ENCODE data around the gene IPMK.
A peak's percentile ranks its signal among the peaks of the same experiment; 100 is the strongest.
"Not testable (repeated sequence)": the region's sequence is repeated elsewhere in the genome, so short reads cannot be mapped to it uniquely, and the experiment has no call there.

Gene IPMK

DNA sequence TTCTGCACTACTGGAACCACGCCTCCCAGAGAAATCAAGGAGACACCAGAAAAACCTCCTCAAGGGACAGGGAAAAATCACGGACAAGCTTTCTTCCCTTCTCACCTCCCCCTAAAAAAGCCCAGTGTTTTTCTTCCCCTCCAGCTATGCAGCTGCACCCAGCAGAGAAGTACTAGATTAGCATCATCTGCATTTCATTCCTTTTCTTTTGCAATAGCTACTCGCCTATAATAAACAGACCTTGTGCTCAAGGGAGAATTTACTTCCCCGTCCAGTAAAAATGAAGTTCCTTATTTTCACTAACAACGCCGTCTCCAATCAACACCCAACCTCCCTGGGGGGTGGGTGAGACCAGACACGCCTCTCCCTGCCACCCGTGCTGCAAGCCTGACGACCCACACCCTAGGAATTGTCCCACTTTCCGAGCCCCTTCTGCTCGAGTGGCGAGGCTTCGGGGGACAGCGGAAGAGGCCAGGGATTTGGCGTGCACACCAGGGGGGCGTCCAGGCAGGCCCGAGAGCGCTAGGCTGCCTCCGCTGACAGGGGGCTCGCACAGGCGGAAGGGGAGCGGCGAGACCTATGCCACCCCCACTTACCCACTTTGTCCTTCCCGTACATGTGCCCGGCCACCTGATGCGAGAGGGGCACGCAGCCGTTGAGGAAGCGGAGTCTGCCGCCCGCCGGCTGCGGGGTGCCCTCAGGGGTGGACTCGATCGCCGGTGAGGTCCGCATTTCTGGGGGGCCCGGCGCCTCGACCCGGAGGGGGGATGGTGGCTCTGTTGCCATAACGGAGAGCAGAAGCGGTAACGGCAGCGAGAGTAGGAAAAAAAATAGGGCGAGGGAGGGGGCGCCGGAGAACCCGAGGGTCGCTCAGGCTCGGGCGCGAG is 625 bp downstream of the IPMK start:
- peak; percentile 25 for DNase-seq

DNA sequence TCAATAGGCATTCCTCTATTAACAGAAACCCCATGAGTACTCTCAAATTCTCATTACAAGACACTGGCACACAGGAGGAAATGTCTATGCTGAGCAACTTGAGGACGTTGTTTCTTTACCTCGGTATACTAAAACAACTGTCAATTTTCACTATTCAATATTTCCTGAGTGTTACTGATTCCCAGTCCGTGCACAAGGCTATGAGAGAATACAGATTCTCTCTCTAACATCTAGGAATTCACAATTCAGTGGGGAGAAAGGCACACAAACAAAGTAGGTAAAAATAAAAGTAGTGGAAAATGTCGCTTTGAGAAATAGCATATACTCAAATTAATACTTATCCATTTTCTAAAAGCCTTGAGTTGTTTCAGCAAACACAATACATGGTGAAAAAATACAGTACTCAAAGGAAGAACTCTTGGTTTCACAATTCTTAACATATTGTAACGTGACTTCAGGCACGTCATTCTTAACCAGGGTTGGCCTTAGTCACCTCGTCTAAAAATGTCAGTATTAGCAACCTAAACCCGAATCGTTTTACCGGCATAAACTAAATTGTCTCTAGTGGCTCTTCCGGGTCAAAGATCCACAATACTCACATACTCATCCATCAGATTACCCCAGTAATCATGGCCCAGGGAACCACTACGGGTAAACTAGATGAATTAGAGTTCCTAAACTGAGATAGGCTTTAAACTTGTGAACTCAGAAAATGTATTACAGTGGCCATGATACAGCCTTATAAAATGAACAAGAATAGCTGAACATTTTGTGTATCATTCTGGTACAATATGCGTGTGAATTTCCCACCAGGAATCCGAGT is 1.5 kb downstream of the IPMK start:
- no peak for DNase-seq

DNA sequence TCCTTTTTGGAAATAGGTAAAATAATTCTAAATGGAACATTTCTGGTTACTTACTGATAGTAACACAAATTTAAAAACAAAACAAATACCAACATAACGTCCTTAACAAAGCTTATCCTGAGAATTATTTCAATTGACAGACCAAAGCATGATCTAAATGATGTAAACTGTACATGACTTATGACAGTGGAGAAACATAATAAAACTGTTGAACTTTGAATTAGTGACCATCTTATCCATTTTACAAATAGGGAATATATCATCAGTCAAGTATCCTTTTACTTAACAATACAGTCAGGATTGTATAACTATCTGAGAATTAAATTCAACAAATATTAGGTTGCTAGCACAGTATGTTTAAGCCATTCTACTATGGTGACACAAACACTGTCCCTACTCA is 2.4 kb downstream of the IPMK start:
- no peak for DNase-seq

DNA sequence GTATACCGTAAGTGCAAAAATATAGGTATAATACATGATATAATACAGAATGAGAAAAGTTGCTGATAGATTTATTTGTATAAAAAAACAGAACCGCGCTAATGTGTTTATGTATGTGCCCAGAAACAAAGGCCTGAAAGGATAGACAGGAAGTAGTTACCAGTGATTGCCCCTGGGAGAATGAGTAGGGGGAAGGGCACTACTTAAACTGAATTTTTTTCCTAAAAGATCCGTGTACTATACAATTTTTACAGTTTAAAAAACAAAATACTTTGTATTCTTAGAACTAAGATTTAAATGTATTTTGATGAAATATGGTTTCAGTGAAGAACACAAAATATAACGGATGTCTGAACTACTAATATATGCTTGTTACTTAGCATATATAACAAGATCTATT is 2.9 kb downstream of the IPMK start:
- DNase-seq: no peak

DNA sequence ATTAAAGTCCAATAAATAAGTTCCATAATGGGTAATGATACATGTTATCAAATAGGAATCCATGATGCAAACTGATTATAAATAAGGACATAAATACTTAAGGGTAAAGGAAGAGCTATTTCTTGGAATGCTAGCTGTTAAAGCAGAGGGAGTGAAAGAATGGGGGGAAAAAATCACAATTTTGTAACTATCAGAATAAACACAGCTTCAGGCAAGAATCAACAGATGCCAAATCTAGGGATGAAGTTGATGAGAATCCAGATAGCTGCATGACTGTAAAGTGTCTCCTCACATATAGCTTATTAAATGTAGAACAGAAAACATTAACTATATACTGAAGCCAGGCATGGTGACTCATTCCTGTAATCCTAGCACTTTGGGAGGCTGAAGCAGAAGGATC is 4.9 kb downstream of the IPMK start:
- DNase-seq: no peak

DNA sequence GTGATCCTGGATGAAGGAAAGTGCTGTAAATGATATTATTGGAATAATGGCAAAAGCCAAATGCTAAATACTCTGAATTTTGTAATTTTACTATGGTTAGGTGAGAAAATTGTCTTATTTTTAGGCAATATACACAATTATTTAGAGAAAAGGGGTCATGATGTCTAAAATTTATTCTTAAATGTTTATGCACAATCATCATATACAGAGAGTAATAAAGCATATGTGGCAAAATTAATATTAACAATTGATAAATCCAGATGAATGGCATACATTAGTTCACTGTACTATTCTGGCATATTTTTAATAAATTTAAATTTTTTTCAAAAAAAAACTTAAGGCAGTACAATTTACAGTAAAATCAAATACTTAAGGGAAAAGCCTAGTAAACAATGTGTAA is 7.4 kb downstream of the IPMK start:
- no peak for DNase-seq

DNA sequence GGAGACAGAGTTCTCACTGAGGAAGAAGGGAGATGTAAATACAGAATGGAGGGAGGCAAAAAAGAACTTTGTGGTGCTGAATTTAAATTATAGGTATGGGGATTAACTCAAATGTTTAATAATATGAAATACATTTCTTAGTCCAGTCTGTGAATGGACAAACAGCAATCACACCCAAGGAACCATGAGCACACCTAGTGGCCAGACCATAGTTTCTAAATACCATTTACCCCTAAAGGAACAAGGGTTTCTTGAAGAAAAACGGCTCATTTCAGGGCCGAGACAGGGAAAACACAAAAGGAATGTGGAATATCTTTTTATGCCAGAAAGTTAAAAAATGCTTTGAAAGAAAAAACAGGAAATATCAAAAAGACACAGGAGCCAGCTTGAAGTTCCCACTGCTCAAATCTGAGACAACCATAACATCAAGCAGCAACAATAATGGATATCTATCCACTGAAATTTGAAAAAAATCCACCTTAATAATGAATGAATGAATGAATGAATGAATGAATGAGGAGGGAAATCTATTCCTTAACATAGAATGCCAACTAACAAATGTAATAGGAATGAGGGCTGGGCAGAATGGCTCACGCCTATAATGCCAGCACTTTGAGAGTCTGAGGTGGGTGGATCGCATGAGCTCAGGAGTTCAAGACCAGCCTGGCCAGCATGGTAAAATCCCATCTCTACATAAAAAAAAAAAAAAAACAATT is 8.6 kb downstream of the IPMK start:
- no peak for DNase-seq

DNA sequence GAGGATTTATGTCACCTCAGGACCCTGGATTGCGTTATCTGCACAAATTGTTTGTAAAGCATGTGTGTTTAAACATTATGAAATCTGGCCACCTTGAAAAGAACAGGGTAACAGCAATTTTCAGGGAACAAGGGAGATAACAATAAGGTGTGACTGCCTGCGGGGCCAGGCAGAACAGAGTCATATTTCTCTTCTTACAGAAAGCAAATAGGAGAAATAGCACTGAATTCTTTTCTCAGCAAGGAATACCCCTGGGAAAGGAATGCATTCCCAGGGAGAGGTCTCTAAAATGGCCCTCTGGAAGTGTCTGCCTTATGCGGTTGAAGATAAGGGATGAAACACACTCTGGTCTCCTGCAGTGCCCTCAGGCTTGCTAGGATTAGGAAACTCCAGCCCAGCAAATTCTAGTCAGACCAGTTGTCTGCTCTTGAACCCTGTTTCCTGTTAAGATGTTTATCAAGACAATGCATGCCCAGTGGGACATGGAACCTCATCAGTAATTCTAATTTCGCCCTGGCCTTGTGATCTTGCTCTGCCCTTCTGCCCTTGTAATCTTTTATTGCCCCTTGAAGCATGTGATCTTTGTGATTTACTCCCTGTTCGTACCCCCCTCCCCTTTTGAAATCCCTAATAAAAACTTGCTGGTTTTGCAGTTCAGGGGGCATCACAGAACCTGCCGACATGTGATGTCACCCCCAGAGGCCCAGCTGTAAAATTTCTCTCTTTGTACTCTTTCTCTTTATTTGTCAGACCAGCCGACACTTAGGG is 11.5 kb downstream of the IPMK start:
- not testable (repeated sequence) for DNase-seq

DNA sequence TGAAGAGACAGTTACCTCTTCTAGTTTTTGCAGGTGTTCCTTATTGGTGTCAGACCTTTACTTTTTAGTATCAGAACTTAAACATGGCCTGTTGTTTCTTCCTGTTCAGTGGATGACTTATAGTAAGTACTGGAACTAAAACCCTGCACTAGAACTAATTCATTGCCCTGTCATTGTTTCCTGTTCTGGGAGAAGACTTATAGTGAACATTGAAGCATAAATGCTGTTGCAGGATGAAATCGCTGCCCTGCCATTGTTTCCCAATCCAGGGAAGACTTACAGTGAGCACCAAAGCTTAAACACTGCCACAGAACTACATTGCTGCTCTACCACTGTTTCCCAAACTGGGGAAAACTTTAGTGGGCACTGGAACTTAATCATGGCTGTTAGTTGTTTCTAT is 13.1 kb downstream of the IPMK start:
- DNase-seq: no peak

DNA sequence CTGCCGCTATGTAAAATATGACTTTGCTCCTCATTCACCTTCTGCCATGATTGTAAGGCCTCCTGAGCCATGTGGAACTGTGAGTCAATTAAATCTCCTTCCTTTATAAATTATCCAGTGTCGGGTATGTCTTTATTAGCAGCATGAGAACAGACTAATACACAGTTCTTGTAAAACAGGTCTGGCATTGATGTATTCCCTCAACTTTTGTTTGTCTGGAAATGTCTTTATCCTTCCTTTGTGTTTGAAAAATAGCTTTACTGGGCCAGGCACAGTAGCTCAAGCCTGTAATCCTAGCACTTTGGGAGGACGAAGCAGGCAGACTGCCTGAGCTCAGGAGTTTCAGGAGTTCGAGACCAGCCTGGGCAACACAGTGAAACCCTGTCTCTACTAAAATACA is 14.5 kb downstream of the IPMK start:
- DNase-seq: no peak

DNA sequence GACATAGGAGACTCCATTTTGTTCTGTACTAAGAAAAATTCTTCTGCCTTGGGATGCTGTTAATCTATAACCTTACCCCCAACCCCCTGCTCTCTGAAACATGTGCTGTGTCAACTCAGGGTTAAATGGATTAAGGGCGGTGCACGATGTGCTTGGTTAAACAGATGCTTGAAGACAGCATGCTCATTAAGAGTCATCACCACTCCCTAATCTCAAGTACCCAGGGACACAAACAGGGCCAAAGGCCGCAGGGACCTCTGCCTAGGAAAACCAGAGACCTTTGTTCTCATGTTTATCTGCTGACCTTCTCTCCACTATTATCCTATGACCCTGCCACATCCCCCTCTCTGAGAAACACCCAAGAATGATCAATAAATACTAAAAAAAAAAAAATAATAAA is 23.0 kb downstream of the IPMK start:
- DNase-seq: not testable (repeated sequence)

DNA sequence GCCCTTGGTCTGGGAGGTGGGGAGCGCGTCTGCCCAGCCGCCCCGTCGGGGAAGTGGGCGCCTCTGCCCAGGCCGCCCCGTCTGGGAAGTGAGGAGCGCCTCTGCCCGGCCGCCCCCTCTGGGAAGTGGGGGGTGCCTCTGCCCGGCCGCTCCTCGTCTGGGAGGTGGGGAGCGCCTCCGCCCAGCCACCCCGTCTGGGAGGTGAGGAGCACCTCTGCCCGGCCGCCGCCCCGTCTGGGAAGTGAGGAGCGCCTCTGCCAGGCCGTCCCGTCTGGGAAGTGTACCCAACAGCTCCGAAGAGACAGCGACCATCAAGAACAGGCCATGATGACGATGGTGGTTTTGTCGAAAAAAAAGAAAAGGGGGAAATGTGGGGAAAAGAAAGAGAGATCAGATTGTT is 23.5 kb downstream of the IPMK start:
- not testable (repeated sequence) for DNase-seq

DNA sequence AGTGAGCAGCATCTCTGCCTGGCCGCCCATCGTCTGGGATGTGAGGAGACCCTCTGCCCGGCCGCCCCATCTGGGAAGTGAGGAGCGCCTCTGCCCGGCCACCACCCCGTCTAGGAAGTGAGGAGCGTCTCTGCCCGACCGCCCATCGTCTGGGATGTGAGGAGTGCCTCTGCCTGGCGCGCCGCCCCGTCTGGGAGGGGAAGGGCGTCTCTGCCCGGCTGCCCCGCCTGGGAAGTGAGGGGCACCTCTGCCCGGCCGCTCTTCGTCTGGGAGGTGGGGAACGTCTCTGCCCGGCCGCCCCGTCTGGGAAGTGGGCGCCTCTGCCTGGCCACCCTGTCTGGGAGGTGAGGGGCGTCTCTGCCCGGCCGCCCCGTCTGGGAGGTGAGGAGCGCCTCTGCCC is 23.9 kb downstream of the IPMK start:
- DNase-seq: not testable (repeated sequence)

DNA sequence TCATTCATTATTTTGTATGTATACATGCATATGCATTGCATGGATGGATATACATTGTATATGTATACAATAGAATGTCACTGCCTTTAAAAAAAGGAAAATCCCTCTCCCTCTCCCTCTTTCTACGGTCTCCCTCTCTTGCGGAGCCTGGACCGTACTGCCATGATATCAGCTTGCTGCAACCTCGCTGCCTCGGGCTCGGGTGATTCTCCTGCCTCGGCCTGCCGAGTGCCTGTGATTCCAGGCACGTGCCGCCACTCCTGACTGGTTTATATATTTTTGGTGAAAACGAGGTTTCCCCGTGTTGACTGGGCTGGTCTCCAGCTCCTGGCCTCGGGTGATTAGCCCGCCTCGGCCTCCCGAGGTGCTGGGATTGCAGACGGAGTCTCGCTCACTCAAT is 24.4 kb downstream of the IPMK start:
- no peak for DNase-seq

DNA sequence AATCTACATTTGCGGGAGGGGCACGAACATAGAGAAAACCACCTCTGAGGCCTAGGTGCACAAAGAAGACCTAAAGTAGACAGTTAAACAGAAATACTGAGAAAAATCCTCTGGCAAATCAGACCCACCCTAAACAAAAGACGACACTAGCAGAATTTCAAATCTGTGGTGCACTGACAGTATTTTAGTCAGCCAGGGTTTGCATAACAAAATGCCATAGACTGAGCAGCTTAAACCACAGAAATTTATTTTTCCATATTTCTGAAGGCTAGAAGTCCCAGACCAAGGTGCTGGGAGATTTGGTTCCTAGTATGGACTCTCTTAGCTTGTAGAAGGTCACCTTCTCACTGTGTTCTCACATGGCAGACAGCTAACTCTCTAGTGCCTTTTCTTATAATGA is 26.3 kb downstream of the IPMK start:
- no peak for DNase-seq

DNA sequence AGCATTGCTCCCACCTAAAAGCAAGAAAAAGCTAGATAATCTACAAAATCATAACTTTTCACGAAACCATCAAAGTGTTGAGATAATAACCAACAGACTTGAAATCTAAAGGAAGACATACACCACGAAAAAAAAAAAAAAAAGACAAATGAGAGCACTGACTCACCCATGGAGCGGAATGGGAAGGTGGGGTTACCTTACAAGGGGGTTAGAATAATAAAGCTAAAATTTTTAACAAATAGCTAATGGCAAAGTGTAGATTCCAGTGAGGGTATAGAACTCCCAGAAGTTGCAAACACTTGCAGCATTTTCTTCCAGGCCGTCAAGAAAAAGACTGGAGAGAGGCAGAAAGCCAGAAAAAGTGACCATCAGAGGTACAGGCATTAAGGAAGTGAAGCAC is 27.2 kb downstream of the IPMK start:
- DNase-seq: no peak

DNA sequence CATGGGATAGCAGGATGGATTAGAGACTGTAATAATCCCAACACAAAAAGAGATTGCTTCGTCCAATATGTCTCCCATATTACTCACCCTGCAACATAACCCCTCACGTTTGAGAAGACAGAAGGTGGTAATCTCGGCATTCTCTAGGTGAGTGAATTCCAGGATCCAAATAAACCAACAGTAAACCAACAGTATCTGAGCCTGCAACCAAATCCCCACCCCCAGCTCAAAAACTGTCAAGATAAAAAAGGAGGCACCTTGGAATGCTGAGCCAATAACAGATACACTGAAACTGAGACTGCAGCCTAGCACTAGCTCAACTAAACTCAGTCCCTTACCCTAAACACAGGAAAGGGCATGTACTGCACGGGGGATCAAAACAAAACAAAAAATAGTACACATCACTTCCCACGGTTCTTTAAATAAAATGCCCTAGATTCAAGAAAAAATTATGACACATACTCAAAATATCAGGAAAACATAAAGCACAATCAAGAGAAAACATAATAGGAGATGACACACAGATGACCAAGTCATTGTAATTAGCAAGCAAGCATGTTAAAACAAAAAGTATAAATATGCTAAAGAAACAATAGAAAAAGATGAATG is 28.0 kb downstream of the IPMK start:
- no peak for DNase-seq

DNA sequence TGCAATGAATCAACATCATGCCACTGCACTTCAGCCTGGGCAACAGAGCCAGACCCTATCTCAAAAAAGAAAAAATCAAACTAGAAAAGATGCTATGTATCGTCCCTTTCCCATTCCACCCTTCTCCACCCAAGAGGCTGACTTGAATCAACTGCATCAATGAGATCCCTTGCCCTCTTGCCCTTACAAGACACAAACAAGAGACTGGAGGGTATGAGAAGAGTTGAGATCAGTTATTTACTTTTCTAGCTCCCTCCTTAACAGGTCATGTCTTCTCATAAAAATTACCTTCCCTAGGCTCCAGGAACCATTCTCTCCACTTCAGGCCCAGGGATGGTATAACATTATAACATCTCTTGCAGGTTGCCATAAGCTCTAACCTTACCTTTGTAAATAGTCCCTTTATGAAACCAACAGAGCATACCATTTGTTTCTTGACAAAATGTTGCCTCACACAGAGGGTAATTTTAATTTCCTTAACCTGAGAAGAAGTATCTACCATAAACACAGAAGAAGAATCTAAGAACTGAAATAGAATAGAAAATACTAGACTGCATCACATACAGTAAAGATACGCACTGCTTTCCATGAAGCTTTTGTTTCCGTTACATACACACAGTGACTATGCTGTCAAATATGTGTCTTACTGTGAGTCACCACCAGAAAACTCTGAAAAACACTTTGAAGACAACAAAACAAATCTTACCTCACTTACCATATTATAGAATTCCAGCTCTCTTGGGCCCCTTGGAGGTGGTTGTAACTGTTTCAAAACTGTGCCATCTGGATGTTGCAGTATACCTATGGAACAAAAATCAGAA is 30.5 kb downstream of the IPMK start:
- DNase-seq: no peak

DNA sequence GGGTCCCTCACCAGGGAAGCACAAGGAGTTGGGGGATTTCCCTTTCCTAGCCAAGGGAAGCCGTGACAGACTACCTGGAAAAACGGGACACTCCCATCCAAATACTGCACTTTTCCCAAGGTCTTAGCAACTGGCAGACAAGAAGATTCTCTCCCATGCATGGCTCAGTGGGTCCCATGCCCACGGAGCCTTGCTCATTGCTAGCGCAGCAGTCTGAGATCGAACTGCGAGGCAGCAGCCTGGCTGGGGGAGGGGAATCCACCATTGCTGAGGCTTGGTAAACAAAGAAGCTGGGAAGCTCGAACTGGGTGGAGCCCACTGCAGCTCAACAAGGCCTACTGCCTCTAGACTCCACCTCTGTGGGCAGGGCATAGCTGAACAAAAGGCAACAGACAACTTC is 37.8 kb downstream of the IPMK start:
- not testable (repeated sequence) for DNase-seq

DNA sequence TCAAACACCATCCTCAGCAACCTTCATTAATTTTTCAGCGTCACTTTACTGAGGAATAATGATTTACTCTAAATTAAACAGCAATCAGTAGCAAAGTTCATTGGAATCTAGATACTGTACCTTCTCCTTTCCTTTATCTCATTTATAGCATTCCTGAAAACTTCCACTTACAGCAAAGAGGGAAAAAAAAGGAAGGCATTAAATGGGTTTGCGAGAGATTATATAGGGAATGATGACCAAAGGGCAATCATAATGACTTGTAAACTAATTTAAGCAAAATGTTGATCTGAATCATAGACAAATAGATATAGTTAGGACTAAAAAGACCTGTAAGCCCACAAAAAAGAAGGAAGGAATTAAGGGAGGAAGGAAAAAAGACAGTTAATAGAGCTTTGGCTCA is 42.0 kb downstream of the IPMK start:
- DNase-seq: no peak

DNA sequence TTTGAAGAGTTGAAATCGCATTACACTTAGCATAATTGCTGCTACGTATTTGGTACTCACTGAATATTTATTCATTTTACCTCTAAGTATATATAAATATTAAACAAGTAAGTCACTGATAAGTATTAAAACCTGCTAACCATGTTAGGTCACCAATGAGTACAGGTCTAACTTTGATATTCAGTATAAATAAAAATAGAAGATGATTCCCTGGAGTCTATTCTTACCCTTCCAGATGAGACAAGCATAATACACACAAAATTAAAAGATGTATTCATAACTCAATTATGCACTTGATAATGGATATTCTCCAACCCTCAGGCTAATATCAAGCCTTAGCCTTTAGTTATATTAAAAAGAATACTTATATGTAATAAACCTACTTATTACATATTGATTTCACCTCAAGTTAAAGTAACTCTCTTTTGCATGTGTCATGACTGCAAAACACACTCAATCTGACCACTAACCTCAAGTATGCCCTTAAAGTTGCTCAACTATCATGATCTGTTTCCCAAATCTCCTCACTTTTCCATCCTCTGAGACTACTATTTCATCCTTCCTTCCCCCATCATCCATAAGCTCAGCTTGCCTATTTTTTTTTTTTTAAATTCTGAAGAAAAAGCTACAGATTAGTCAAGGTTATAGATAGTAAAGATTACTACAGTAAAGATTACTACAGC is 46.8 kb downstream of the IPMK start:
- DNase-seq: no peak

All from activated CD4-positive, alpha-beta T cell treated with anti-CD3 and anti-CD28 coated beads, Interleukin-2, amount 50 U/mL, for 1 hour (primary cell).